Measurements from ENCODE around the gene SASH1.

SASH1 gene

GRCh38 chr6:148432462-148433195 is 90.0 kb downstream of the SASH1 start:
- DNase-seq (ENCODE audit: low spot score), result no peak

- DNase-seq (ENCODE audit: low spot score), result no peak
These were observed 92.7 kb downstream of the SASH1 start for GRCh38 chr6:148435386-148435785.

GRCh38 chr6:148436466-148436865 is 93.8 kb downstream of the SASH1 start:
- DNase-seq (ENCODE audit: low spot score), result no peak

- no peak for DNase-seq (ENCODE audit: low spot score)
These were observed 96.0 kb downstream of the SASH1 start for GRCh38 chr6:148438632-148439031.

- no peak for DNase-seq (ENCODE audit: low spot score)
These were observed 97.4 kb downstream of the SASH1 start for GRCh38 chr6:148440016-148440415.

GRCh38 chr6:148440877-148441453 is 98.3 kb downstream of the SASH1 start:
- no peak for DNase-seq (ENCODE audit: low spot score)

- DNase-seq (ENCODE audit: low spot score), result no peak
These were observed 98.8 kb downstream of the SASH1 start for GRCh38 chr6:148441454-148441911.

GRCh38 chr6:148443798-148444560 is 101.3 kb downstream of the SASH1 start:
- no peak for DNase-seq (ENCODE audit: low spot score)

GRCh38 chr6:148445116-148445515 is 102.5 kb downstream of the SASH1 start:
- DNase-seq (ENCODE audit: low spot score), result no peak

- no peak for DNase-seq (ENCODE audit: low spot score)
These were observed 103.0 kb downstream of the SASH1 start for GRCh38 chr6:148445620-148446019.

- DNase-seq (ENCODE audit: low spot score), result no peak
These were observed 104.0 kb downstream of the SASH1 start for GRCh38 chr6:148446681-148447080.

GRCh38 chr6:148447521-148448230 is 105.0 kb downstream of the SASH1 start:
- no peak for DNase-seq (ENCODE audit: low spot score)

GRCh38 chr6:148448369-148449012 is 105.9 kb downstream of the SASH1 start:
- no peak for DNase-seq (ENCODE audit: low spot score)

- DNase-seq (ENCODE audit: low spot score), result no peak
These were observed 108.2 kb downstream of the SASH1 start for GRCh38 chr6:148450866-148451265.

- no peak for DNase-seq (ENCODE audit: low spot score)
These were observed 109.1 kb downstream of the SASH1 start for GRCh38 chr6:148451690-148452089.

GRCh38 chr6:148452876-148453275 is 110.2 kb downstream of the SASH1 start:
- no peak for DNase-seq (ENCODE audit: low spot score)

GRCh38 chr6:148453906-148454305 is 111.3 kb downstream of the SASH1 start:
- DNase-seq (ENCODE audit: low spot score), result no peak

GRCh38 chr6:148455225-148455624 is 112.6 kb downstream of the SASH1 start:
- DNase-seq (ENCODE audit: low spot score), result no peak

GRCh38 chr6:148455674-148456558 is 113.3 kb downstream of the SASH1 start:
- DNase-seq (ENCODE audit: low spot score), result no peak

GRCh38 chr6:148457137-148457842 is 114.7 kb downstream of the SASH1 start:
- no peak for DNase-seq (ENCODE audit: low spot score)

Data from hematopoietic multipotent progenitor cell treated with erythropoietin and hydrocortisone succinate and interleukin-3 and kit ligand, for 17 days (in vitro differentiated cells).